Measurements from ENCODE around the gene HERPUD2. TPM values are rescaled to one million over a fixed set of nuclear protein-coding genes. Genes with fewer than 3 reads are reported as not detected.

The HERPUD2 gene
- polyA plus RNA-seq, result 10 to 100 TPM; 12.2 to 16.5 (median 15.0) TPM

- WGBS, 3 donors, result 0 to 1% (median 0%) methylated on average over 46 to 68 of the region's 68 CpGs
These were observed at the start of gene HERPUD2 for GRCh38 chr7:35694784-35695472. Gene HERPUD2, minus strand, starts transcription at chr7:35695135. Its CDS starts 805 bp downstream, at chr7:35694330.

GRCh38 chr7:35738889-35739288 lies 44.0 kb upstream of the HERPUD2 start:
- no peak overlapping the region for H3K27ac ChIP-seq (ENCODE audit: low read depth, low read length)
- 86 to 92% (median 91%) methylated on average over 3 of the region's 3 CpGs for WGBS, 3 donors

More at GRCh38 chr7:35694784-35695472, at the start of gene HERPUD2:
- peak within 1 kb of the TSS; percentile 88 for H3K27ac ChIP-seq (ENCODE audit: low read depth, low read length)

- 78 to 97% (median 93%) methylated on average over 1 of the region's 1 CpG for WGBS, 3 donors
- no peak overlapping the region for H3K27ac ChIP-seq (ENCODE audit: low read depth, low read length)
These were observed 41.8 kb upstream of the HERPUD2 start for GRCh38 chr7:35736725-35737124.

GRCh38 chr7:35735396-35735795 lies 40.5 kb upstream of the HERPUD2 start:
- H3K27ac ChIP-seq (ENCODE audit: low read depth, low read length), result no peak overlapping the region
- 71 to 86% (median 84%) methylated on average over 3 of the region's 3 CpGs for WGBS, 3 donors

- no peak overlapping the region for H3K27ac ChIP-seq (ENCODE audit: low read depth, low read length)
- 62 to 76% (median 74%) methylated on average over 5 of the region's 5 CpGs for WGBS, 3 donors
These were observed 39.1 kb upstream of the HERPUD2 start for GRCh38 chr7:35734001-35734483.

- 94 to 98% (median 98%) methylated on average over 3 of the region's 3 CpGs for WGBS, 3 donors
- H3K27ac ChIP-seq (ENCODE audit: low read depth, low read length), result no peak overlapping the region
These were observed 36.4 kb upstream of the HERPUD2 start for GRCh38 chr7:35731349-35731748.

GRCh38 chr7:35729061-35729783 lies 34.3 kb upstream of the HERPUD2 start:
- WGBS, 3 donors, result 76 to 83% (median 78%) methylated on average over 3 of the region's 3 CpGs

GRCh38 chr7:35728412-35729060 lies 33.6 kb upstream of the HERPUD2 start:
- H3K27ac ChIP-seq (ENCODE audit: low read depth, low read length), result no peak overlapping the region
- 69 to 82% (median 78%) methylated on average over 1 of the region's 1 CpG for WGBS, 3 donors

More at GRCh38 chr7:35729061-35729783, 34.3 kb upstream of the HERPUD2 start:
- H3K27ac ChIP-seq (ENCODE audit: low read depth, low read length), result no peak overlapping the region

- H3K27ac ChIP-seq (ENCODE audit: low read depth, low read length), result no peak overlapping the region
- 94 to 100% (median 97%) methylated on average over 2 of the region's 2 CpGs for WGBS, 3 donors
These were observed 32.6 kb upstream of the HERPUD2 start for GRCh38 chr7:35727571-35727970.

GRCh38 chr7:35726654-35727053 lies 31.7 kb upstream of the HERPUD2 start:
- 88 to 98% (median 94%) methylated on average over 3 of the region's 3 CpGs for WGBS, 3 donors
- H3K27ac ChIP-seq (ENCODE audit: low read depth, low read length), result no peak overlapping the region

- WGBS, 3 donors, result 85 to 91% (median 89%) methylated on average over 10 of the region's 10 CpGs
- no peak overlapping the region for H3K27ac ChIP-seq (ENCODE audit: low read depth, low read length)
These were observed 30.3 kb upstream of the HERPUD2 start for GRCh38 chr7:35725280-35725680.

GRCh38 chr7:35723011-35723410 lies 28.1 kb upstream of the HERPUD2 start:
- WGBS, 3 donors, result 85 to 96% (median 88%) methylated on average over 4 of the region's 4 CpGs

GRCh38 chr7:35722054-35722849 lies 27.3 kb upstream of the HERPUD2 start:
- WGBS, 3 donors, result 55 to 71% (median 59%) methylated on average over 7 of the region's 7 CpGs
- H3K27ac ChIP-seq (ENCODE audit: low read depth, low read length), result no peak overlapping the region

More at GRCh38 chr7:35723011-35723410, 28.1 kb upstream of the HERPUD2 start:
- no peak overlapping the region for H3K27ac ChIP-seq (ENCODE audit: low read depth, low read length)

GRCh38 chr7:35721288-35721687 lies 26.4 kb upstream of the HERPUD2 start:
- 94 to 96% (median 96%) methylated on average over 2 of the region's 2 CpGs for WGBS, 3 donors
- H3K27ac ChIP-seq (ENCODE audit: low read depth, low read length), result no peak overlapping the region

GRCh38 chr7:35720849-35721248 lies 25.9 kb upstream of the HERPUD2 start:
- H3K27ac ChIP-seq (ENCODE audit: low read depth, low read length), result no peak overlapping the region

GRCh38 chr7:35720032-35720431 lies 25.1 kb upstream of the HERPUD2 start:
- WGBS, 3 donors, result 92 to 100% (median 97%) methylated on average over 1 of the region's 1 CpG

GRCh38 chr7:35718047-35718446 lies 23.1 kb upstream of the HERPUD2 start:
- 92 to 100% (median 98%) methylated on average over 1 of the region's 1 CpG for WGBS, 3 donors
- H3K27ac ChIP-seq (ENCODE audit: low read depth, low read length), result no peak overlapping the region

More at GRCh38 chr7:35720032-35720431, 25.1 kb upstream of the HERPUD2 start:
- no peak overlapping the region for H3K27ac ChIP-seq (ENCODE audit: low read depth, low read length)

GRCh38 chr7:35717516-35717915 lies 22.6 kb upstream of the HERPUD2 start:
- WGBS, 3 donors, result 80 to 83% (median 81%) methylated on average over 6 of the region's 6 CpGs
- H3K27ac ChIP-seq (ENCODE audit: low read depth, low read length), result no peak overlapping the region

Data from adipose tissue (tissue), 3 donors.